Chondrocyte (in vitro differentiated cells): ENCODE measurements around the gene SAMD11. TPM values are rescaled to one million over a fixed set of nuclear protein-coding genes. Genes with fewer than 3 reads are reported as not detected.
"Not testable (repeated sequence)": the region's sequence is repeated elsewhere in the genome, so short reads cannot be mapped to it uniquely, and the experiment has no call there.

Experiments used
- DNase-seq: peaks from one replicate; pipeline ENCODE4 v3.0.0; 2021; ENCODE audit warnings: mixed read lengths, low spot score
- H3K27ac Mint-ChIP-seq: one replicate; pipeline ENCODE4 v1.8.0; 2021; ENCODE audit warnings: mild to moderate bottlenecking, moderate library complexity, mixed read lengths; ENCODE audit not compliant: unreplicated experiment
- H3K27me3 Mint-ChIP-seq: 2 replicates; pipeline ENCODE4 v1.8.0; 2021; ENCODE audit warnings: low read depth, mixed read lengths
- H3K36me3 Mint-ChIP-seq: 2 replicates; pipeline ENCODE4 v1.8.0; 2021; ENCODE audit warnings: low read depth, mixed read lengths
- H3K4me1 Mint-ChIP-seq: 2 replicates; pipeline ENCODE4 v1.8.0; 2021; ENCODE audit warnings: low read depth, mild to moderate bottlenecking, mixed read lengths
- H3K4me3 Mint-ChIP-seq: one replicate; pipeline ENCODE4 v1.8.0; 2021; ENCODE audit warnings: mild to moderate bottlenecking, moderate library complexity, mixed read lengths; ENCODE audit not compliant: unreplicated experiment
- H3K9me3 Mint-ChIP-seq: 2 replicates; pipeline ENCODE4 v1.8.0; 2021; ENCODE audit warnings: low read depth, mixed read lengths
- total RNA-seq: library from RNA; stranded (reverse); gene quantifications from 3 replicates; pipeline ENCODE4 v1.2.1, GENCODE V29; 2021
- TF ChIP-seq, protein P1 (sequence below): fragments of 200-600 bp; sonication (generic); IDR thresholded peaks from 2 replicates; pipeline ENCODE4 v1.5.0; 2021; ENCODE audit warnings: antibody characterized with exemption, mild to moderate bottlenecking, moderate library complexity

Gene SAMD11
- total RNA-seq, 1 donor from 2014 or later: 3.4 TPM

DNA sequence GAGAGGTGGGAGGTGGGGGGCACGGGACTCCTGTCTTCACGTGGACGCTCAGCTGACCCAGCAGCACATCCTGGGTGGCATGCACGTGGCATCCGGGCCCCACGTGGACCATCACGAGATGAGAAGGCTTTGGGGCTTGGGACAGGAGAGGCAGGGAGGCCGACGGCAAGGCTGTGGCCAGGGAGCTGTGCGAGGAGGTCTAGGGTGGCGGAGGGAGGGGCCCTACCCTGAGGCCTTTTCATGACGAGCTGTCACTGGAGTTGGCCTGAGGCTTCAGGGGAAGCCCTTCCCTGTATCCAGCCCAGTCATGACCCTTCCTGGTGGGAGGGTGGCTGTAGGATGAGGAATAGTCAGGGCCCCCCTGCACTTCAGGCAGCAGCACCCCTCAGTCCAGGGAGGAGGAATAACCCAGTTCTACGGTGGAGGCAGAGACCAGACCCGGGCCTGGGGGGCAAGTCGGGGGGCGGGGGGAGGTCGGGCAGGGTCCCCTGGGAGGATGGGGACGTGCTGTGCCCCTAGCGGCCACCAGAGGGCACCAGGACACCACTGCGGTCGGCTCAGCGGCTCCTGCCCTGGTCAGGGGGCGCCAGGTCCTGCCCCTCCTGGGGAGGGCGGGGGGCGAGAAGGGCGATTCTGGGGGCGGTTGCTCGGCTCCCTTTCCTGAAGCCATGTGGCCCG lies 60.2 kb downstream of the SAMD11 start:
- peaks cover 5% of the 10 kb centered on the region for H3K27me3 Mint-ChIP-seq
- H3K27ac Mint-ChIP-seq: no peak overlapping the region
- H3K36me3 Mint-ChIP-seq: peaks cover 5% of the 10 kb centered on the region
- no peak overlapping the region for H3K4me3 Mint-ChIP-seq
- no peaks in the 10 kb centered on the region for H3K4me1 Mint-ChIP-seq
- H3K9me3 Mint-ChIP-seq: peaks cover 6% of the 10 kb centered on the region
- no peak for DNase-seq
- TF ChIP-seq, protein P1, sequence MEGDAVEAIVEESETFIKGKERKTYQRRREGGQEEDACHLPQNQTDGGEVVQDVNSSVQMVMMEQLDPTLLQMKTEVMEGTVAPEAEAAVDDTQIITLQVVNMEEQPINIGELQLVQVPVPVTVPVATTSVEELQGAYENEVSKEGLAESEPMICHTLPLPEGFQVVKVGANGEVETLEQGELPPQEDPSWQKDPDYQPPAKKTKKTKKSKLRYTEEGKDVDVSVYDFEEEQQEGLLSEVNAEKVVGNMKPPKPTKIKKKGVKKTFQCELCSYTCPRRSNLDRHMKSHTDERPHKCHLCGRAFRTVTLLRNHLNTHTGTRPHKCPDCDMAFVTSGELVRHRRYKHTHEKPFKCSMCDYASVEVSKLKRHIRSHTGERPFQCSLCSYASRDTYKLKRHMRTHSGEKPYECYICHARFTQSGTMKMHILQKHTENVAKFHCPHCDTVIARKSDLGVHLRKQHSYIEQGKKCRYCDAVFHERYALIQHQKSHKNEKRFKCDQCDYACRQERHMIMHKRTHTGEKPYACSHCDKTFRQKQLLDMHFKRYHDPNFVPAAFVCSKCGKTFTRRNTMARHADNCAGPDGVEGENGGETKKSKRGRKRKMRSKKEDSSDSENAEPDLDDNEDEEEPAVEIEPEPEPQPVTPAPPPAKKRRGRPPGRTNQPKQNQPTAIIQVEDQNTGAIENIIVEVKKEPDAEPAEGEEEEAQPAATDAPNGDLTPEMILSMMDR: peak; percentile 97

DNA sequence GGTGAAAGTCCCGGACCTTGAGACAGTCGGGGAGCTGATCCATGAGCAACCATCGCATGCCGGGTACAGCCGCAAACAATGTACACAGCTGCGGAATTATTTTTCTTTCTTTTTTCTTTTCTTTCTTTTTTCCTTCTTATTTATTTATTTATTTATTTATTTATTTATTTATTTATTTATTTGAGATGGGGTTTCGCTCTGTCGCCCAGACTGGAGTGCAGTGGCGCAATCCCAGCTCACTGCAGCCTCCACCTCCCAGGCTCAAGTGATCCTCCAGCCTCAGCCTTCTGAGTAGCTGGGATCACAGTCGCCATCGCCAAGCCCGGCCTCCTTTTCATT lies 60.7 kb downstream of the SAMD11 start:
- Mint-ChIP-seq H3K9me3 (peaks cover 6% of the 10 kb centered on the region), H3K36me3 (peaks cover 5% of the 10 kb centered on the region), H3K4me1 (no peaks in the 10 kb centered on the region), H3K27me3 (peaks cover 5% of the 10 kb centered on the region), H3K4me3 (no peak overlapping the region), H3K27ac (no peak overlapping the region)
- TF ChIP-seq, protein P1: no peak
- DNase-seq: no peak

DNA sequence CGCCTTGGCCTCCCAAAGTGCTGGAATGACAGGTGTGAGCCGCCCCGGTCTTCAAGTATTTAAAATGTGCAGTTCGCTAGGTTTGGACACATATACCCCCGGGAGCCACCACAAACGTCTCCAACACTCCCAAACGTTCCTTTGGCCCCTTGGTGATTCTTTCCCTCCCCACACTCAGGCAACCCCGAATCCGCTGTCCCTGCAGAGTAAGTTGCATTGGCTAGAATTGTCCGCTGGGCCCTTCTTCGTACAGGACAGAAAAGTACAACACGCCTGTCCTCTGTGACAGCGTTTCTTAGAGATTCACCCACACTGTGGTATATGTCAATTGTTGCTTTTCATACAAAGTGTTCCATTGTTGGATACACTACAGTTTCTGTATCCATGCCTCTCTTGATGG lies 61.4 kb downstream of the SAMD11 start:
- Mint-ChIP-seq H3K4me1 (no peaks in the 10 kb centered on the region), H3K9me3 (peaks cover 6% of the 10 kb centered on the region), H3K27ac (no peak overlapping the region), H3K27me3 (peaks cover 5% of the 10 kb centered on the region), H3K4me3 (no peak overlapping the region), H3K36me3 (peaks cover 5% of the 10 kb centered on the region)
- TF ChIP-seq, protein P1: no peak
- DNase-seq: no peak

DNA sequence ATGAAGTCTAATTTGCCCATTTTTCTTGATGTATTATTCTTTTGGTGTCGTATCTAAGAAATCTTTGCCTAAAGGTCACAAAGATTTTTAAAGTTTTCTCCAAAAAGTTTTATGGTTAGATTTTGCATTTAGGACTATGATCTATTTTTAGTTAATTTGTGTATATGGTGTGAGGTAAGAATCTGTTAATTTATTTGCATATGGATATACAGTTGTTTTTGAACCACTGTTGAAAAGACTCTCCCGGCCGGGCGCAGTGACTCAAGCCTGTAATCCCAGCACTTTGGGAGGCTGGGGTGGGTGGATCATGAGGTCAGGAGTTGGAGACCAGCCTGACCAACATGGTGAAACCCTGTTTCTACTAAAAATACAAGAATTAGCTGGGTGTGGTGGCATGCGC lies 64.3 kb downstream of the SAMD11 start:
- not testable (repeated sequence) for H3K27ac Mint-ChIP-seq, H3K4me3 Mint-ChIP-seq, H3K4me1 Mint-ChIP-seq, H3K27me3 Mint-ChIP-seq, DNase-seq
- peaks cover 15% of the 10 kb centered on the region for H3K36me3 Mint-ChIP-seq
- H3K9me3 Mint-ChIP-seq: peaks cover 17% of the 10 kb centered on the region

DNA sequence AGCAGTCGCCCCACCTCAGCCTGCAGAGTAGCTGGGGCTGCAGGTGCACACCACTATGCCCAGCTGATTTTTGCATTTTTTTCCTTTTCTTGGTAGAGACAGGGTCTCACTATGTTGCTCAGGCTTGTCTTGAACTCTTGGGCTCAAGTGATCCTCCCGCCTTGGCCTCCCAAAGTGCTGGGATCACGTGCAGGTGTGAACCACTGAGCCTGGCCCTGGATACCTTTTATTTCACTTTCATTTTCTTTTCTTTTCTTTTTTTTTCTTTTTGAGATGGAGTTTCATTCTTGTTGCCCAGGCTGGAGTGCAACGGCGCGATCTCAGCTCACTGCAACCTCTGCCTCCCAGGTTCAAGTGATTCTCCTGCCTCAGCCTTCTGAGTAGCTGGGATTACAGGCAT lies 67.6 kb downstream of the SAMD11 start:
- not testable (repeated sequence) for H3K27ac Mint-ChIP-seq, H3K27me3 Mint-ChIP-seq, DNase-seq, H3K4me3 Mint-ChIP-seq, H3K4me1 Mint-ChIP-seq
- Mint-ChIP-seq H3K9me3 (peaks cover 17% of the 10 kb centered on the region), H3K36me3 (peaks cover 15% of the 10 kb centered on the region)

DNA sequence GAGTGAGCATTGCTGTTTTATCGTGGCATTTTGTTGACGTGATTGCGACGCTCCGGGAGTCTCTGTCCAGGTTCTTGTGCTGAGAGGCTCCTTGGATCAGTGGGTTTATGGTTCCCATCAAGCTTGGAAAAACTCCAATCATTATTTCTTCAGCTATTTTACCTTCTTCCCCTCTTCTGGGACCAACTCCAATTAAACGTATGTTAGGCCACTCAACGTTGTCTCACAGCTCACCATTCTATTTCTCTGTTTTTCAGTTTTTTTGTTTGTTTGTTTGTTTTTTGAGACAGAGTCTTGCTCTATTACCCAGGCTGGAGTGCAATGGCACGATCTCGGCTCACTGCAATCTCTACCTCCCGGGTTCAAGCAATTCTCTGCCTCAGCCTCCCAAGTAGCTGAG lies 68.2 kb downstream of the SAMD11 start:
- TF ChIP-seq, protein P1: no peak
- H3K27me3 Mint-ChIP-seq: no peaks in the 10 kb centered on the region
- H3K36me3 Mint-ChIP-seq: peaks cover 15% of the 10 kb centered on the region
- no peak for DNase-seq
- H3K4me1 Mint-ChIP-seq: peaks cover 4% of the 10 kb centered on the region
- H3K27ac Mint-ChIP-seq: no peak overlapping the region
- H3K9me3 Mint-ChIP-seq: peaks cover 17% of the 10 kb centered on the region
- H3K4me3 Mint-ChIP-seq: no peak overlapping the region
